BJ (cell line): Measurements from ENCODE around the gene PRKD1. TPM values are rescaled to one million over a fixed set of nuclear protein-coding genes. Genes with fewer than 3 reads are reported as not detected.
A peak's percentile ranks its signal among the peaks of the same experiment; 100 is the strongest.

ENCODE experiments used
- CTCF ChIA-PET: fragments of 350-600 bp; formaldehyde crosslinking; extraction: SDS; loops from one replicate; lab custom pipeline; 2021; ENCODE audit warnings: antibody characterized with exemption, inconsistent platforms; lab: Yijun Ruan, JAX
- POLR2A ChIA-PET: fragments of 300-600 bp; sonication (Branson Sonifier 250); formaldehyde crosslinking; extraction: SDS; loops from one replicate; lab custom pipeline; 2021; ENCODE audit warnings: antibody characterized with exemption; lab: Charles Lee
- DNase-seq: peaks from one replicate; pipeline ENCODE4 v3.0.0-alpha.2; 2011; ENCODE audit warnings: low read depth
- H3K27me3 ChIP-seq: 2 replicates; pipeline ENCODE4 v1.6.0; 2011; ENCODE audit warnings: low read length; ENCODE audit not compliant: control insufficient read depth, insufficient read depth
- H3K36me3 ChIP-seq: 2 replicates; pipeline ENCODE4 v1.5.1; 2011; ENCODE audit warnings: low read length; ENCODE audit not compliant: control insufficient read depth, insufficient read depth
- H3K4me3 ChIP-seq: 2 replicates; pipeline ENCODE4 v1.5.1; 2011; ENCODE audit warnings: low read depth, mild to moderate bottlenecking, control low read depth, low read length
- CTCF ChIP-seq: IDR thresholded peaks from 2 replicates; pipeline ENCODE4 v1.5.1; 2011; ENCODE audit warnings: low read depth, mild to moderate bottlenecking, control low read depth, inconsistent platforms, low read length, moderate library complexity; ENCODE audit not compliant: insufficient read depth
- polyA plus RNA-seq: library from polyadenylated mRNA; depleted of rRNA; stranded (reverse); fragments of >200 nt; gene quantifications from 2 replicates; pipeline ENCODE4 v1.2.3, GENCODE V29; 2011

PRKD1 gene
- polyA plus RNA-seq, 1 experiment, result 19.8 TPM

DNA sequence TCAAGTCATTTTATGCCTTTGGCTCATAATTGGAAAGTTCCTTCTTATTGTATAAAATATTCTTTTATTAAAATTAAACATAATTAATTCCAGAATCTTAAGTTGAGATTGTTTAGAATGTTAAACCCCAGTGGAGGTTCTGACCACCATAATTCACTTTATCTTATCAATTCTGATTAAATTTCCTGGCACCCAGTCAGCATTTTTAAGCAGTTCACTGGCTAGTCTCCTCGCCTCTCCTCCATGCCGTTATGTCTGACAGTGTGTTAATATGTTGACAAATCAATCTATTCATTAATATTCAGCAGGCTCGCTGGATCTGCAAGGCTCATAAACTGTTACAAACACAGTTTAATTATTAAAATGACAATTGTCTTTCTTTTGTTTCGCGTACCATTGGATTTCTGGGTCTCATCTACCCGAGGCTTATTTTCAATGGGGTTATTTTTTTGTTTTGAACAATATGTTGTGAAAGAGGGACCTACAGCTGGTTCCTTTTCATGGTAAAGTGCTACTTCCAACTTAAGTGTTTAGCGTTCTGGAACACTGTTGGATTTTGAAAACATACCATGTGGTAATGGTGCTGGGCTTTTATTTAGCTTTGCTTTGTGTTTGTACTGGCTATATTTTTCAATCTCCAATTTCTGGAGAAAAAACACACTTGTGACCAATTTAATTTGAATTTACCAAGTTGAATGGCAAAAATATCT is 339.7 kb downstream of the PRKD1 start:
- DNase-seq, result no peak
- Histone ChIP-seq H3K36me3 (no peaks in the 10 kb centered on the region), H3K27me3 (no peaks in the 10 kb centered on the region), H3K4me3 (no peak overlapping the region)
- POLR2A ChIA-PET, result no interaction called here
- CTCF ChIA-PET, result interaction anchor here (1.0 kb wide), 1 partner anchor 1513 kb away, joined by 3 read pairs; no protein-coding TSS in a partner anchor
- TF ChIP-seq CTCF, result no peak

- POLR2A ChIA-PET, result no interaction called here
- TF ChIP-seq CTCF, result no peak
- H3K27me3 ChIP-seq, result no peaks in the 10 kb centered on the region
- H3K36me3 ChIP-seq, result no peaks in the 10 kb centered on the region
- no peak overlapping the region for H3K4me3 ChIP-seq
- CTCF ChIA-PET, result interaction anchor here (0.6 kb wide), 1 partner anchor 9 kb away, joined by 3 read pairs; no protein-coding TSS in a partner anchor
- DNase-seq, result no peak
Measured at GRCh38 chr14:29587046-29587445, 340.6 kb downstream of the PRKD1 start.

GRCh38 chr14:29584992-29585391 is 342.7 kb downstream of the PRKD1 start:
- Histone ChIP-seq H3K4me3 (0 out of 2 replicates have a peak overlapping the region, but pooled peaks have one; percentile 8), H3K36me3 (no peaks in the 10 kb centered on the region), H3K27me3 (no peaks in the 10 kb centered on the region)
- ChIA-PET POLR2A (no interaction called here), CTCF (interaction anchor here (1.0 kb wide), 2 partner anchors 13 to 421 kb away, joined by 3 to 4 read pairs; no protein-coding TSS in a partner anchor)
- peak; percentile 84 for DNase-seq
- no peak for TF ChIP-seq CTCF

DNA sequence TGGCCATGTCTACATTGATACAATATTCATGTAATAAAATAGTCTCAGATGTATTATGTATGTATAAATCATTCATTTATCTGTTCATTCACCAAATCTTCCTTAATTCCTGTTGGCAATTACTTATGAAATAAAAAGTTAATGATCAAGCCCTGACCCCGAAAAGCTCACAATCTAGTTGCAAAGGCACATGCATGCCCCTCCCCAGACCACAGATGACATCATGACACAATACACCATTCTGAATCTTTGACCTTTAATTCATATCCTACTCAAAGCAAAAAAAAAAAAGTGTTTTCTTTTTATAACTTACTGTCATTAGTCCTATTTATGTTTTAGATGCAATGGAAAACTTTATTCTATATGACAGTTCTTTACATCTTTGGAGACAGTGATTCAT is 346.9 kb downstream of the PRKD1 start:
- ChIA-PET POLR2A (no interaction called here), CTCF (no interaction called here)
- H3K27me3 ChIP-seq, result no peaks in the 10 kb centered on the region
- TF ChIP-seq CTCF, result no peak
- no peak for DNase-seq
- H3K4me3 ChIP-seq, result no peak overlapping the region
- H3K36me3 ChIP-seq, result no peaks in the 10 kb centered on the region

DNA sequence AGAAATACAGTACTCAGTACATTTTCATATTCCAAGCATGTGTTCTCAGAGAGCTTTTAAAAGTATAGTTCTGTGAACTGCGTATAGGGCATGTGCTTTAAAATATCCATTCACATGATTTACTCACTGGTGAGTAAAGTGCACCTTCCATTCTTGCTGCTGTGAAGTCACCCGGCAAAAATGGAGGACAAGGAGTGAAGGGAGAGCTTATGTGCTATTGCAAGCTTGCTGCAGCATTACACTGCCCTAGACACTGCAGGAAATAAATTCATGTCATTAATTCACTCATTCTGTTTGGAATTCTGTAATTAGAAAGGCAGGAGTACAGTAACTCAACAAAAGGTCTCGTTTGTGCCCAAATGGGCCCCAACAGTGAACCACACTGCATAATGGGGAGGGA is 347.8 kb downstream of the PRKD1 start:
- ChIA-PET CTCF (no interaction called here), POLR2A (no interaction called here)
- H3K4me3 ChIP-seq, result no peak overlapping the region
- H3K27me3 ChIP-seq, result no peaks in the 10 kb centered on the region
- H3K36me3 ChIP-seq, result no peaks in the 10 kb centered on the region
- DNase-seq, result no peak
- no peak for TF ChIP-seq CTCF
